Gastrocnemius medialis (tissue), 4 donors: ENCODE results near the gene PRDM15. TPM values are rescaled to one million over a fixed set of nuclear protein-coding genes. Genes with fewer than 3 reads are reported as not detected.

Source experiments
- ATAC-seq, 2 donors: fragments of 150-250 bp; one replicate each; pipeline ENCODE4 v1.9.1; 2016
- DNase-seq, 2 donors: peaks; one replicate each; pipeline ENCODE4 v3.0.0-alpha.2; 2019
- H3K27ac ChIP-seq, 4 donors: fragments of 200-600 bp; sonication (generic); 1 replicate in 1 of 4; 2 replicates in 3 of 4; pipeline ENCODE4 v1.5.1; 2016 to 2018; ENCODE audit warnings: mild to moderate bottlenecking in 2 of 4, moderate library complexity in 1 of 4
- H3K27me3 ChIP-seq, 3 donors: fragments of 200-600 bp; sonication (generic) in 2 of 3; 1 replicate in 1 of 3; 2 replicates in 2 of 3; pipeline versions ENCODE4 v1.5.1 to v1.6.0; 2016 to 2019; ENCODE audit warnings: mild to moderate bottlenecking in 1 of 3, moderate library complexity in 1 of 3
- H3K36me3 ChIP-seq, 2 donors: fragments of 200-600 bp; sonication (generic) in 1 of 2; one replicate each; pipeline ENCODE4 v1.5.1; 2017 to 2018
- H3K4me1 ChIP-seq, 2 donors: fragments of 200-600 bp; sonication (generic) in 1 of 2; one replicate each; pipeline ENCODE4 v1.5.1; 2016 to 2017; ENCODE audit warnings: mild to moderate bottlenecking in 2 of 2
- H3K4me3 ChIP-seq, 4 donors: fragments of 200-600 bp; sonication (generic) in 3 of 4; 1 replicate in 1 of 4; 2 replicates in 3 of 4; pipeline ENCODE4 v1.5.1; 2016 to 2019; ENCODE audit warnings: mild to moderate bottlenecking in 2 of 4
- H3K9me3 ChIP-seq, 3 donors: fragments of 200-600 bp; sonication (generic) in 2 of 3; 1 replicate in 1 of 3; 2 replicates in 2 of 3; pipeline ENCODE4 v1.5.1; 2016 to 2019
- POLR2A ChIP-seq, 2 donors: fragments of 450-650 bp; IDR thresholded peaks; one replicate each; pipeline ENCODE4 v1.6.1; 2017; ENCODE audit warnings: antibody characterized with exemption in 2 of 2, mild to moderate bottlenecking in 2 of 2, moderate library complexity in 2 of 2
- in situ Hi-C, 4 donors: fragments of 200-750 bp; cut with MboI; loops; one replicate each; pipeline versions ENCODE4 v1.15.0 to v1.8.0; 2017; ENCODE audit warnings: low sequenced_read_pairs in 4 of 4
- intact Hi-C: fragments of 100-400 bp; cut with DNase I; formaldehyde crosslinking; loops from one replicate; pipeline ENCODE4 v1.15.1; 2023; ENCODE audit warnings: low total_unique reads
- total RNA-seq, 4 donors: library from RNA; depleted of rRNA; stranded (reverse); fragments of >200 nt; gene quantifications; one replicate each; pipeline versions ENCODE4 v1.1.0 to v1.2.3, GENCODE V29; 2016
- TF ChIP-seq, protein P1 (sequence below), 5 experiments: fragments of 450-650 bp in 3 of 5; fragments of 200-600 bp in 2 of 5; sonication (generic) in 2 of 5; IDR thresholded peaks in 4 of 5; conservative IDR thresholded peaks in 1 of 5; 1 replicate in 4 of 5; 2 replicates in 1 of 5; pipeline ENCODE4 v1.5.1; 2016 to 2019; ENCODE audit warnings: antibody characterized with exemption in 5 of 5, mild to moderate bottlenecking in 3 of 5, moderate library complexity in 3 of 5

PRDM15 gene
- total RNA-seq, 4 donors from 2014 or later = 4.4 to 13.6 (median 5.4) TPM

GRCh38 chr21:41898998-41899397 is 19.9 kb upstream of the PRDM15 start:
- H3K27ac ChIP-seq = no peak overlapping the region
- TF ChIP-seq, protein P1, sequence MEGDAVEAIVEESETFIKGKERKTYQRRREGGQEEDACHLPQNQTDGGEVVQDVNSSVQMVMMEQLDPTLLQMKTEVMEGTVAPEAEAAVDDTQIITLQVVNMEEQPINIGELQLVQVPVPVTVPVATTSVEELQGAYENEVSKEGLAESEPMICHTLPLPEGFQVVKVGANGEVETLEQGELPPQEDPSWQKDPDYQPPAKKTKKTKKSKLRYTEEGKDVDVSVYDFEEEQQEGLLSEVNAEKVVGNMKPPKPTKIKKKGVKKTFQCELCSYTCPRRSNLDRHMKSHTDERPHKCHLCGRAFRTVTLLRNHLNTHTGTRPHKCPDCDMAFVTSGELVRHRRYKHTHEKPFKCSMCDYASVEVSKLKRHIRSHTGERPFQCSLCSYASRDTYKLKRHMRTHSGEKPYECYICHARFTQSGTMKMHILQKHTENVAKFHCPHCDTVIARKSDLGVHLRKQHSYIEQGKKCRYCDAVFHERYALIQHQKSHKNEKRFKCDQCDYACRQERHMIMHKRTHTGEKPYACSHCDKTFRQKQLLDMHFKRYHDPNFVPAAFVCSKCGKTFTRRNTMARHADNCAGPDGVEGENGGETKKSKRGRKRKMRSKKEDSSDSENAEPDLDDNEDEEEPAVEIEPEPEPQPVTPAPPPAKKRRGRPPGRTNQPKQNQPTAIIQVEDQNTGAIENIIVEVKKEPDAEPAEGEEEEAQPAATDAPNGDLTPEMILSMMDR (IDR thresholded peaks at IDR 0.05 in 4 of 5, conservative IDR thresholded peaks at IDR 0.05 in 1 of 5) = no peak
- TF ChIP-seq POLR2A (IDR thresholded peaks at IDR 0.05) = no peak
- intact Hi-C loops = no loop called here
- H3K4me1 ChIP-seq = no peaks in the 10 kb centered on the region
- no peak overlapping the region for H3K4me3 ChIP-seq
- H3K9me3 ChIP-seq = no peaks in the 10 kb centered on the region
- DNase-seq (no peak), ATAC-seq (no peak)
- in situ Hi-C loops = no loop called here
- no peaks in the 10 kb centered on the region for H3K27me3 ChIP-seq
- H3K36me3 ChIP-seq = peaks cover 0 to 4% of the 10 kb centered on the region in 2 donors

- in situ Hi-C loops (no loop called here), intact Hi-C loops (no loop called here)
- DNase-seq (no peak), ATAC-seq (no peak)
- Histone ChIP-seq H3K27ac (no peak overlapping the region), H3K36me3 (no peaks in the 10 kb centered on the region), H3K4me3 (no peak overlapping the region), H3K4me1 (no peaks in the 10 kb centered on the region), H3K27me3 (no peaks in the 10 kb centered on the region), H3K9me3 (no peaks in the 10 kb centered on the region)
- TF ChIP-seq, protein P1 (IDR thresholded peaks at IDR 0.05 in 4 of 5, conservative IDR thresholded peaks at IDR 0.05 in 1 of 5) = no peak
- no peak for TF ChIP-seq POLR2A (IDR thresholded peaks at IDR 0.05)
These were observed 18.6 kb upstream of the PRDM15 start for GRCh38 chr21:41897700-41898099.

- Histone ChIP-seq H3K27ac (no peak overlapping the region), H3K9me3 (no peaks in the 10 kb centered on the region), H3K36me3 (no peaks in the 10 kb centered on the region), H3K4me3 (no peak overlapping the region), H3K4me1 (no peaks in the 10 kb centered on the region), H3K27me3 (no peaks in the 10 kb centered on the region)
- ATAC-seq (no peak), DNase-seq (no peak)
- intact Hi-C loops (no loop called here), in situ Hi-C loops (no loop called here)
- TF ChIP-seq, protein P1 (IDR thresholded peaks at IDR 0.05 in 4 of 5, conservative IDR thresholded peaks at IDR 0.05 in 1 of 5) = no peak
- no peak for TF ChIP-seq POLR2A (IDR thresholded peaks at IDR 0.05)
These were observed 18.0 kb upstream of the PRDM15 start for GRCh38 chr21:41897047-41897669.

GRCh38 chr21:41895643-41896493 is 16.7 kb upstream of the PRDM15 start:
- Histone ChIP-seq H3K36me3 (no peaks in the 10 kb centered on the region), H3K9me3 (no peaks in the 10 kb centered on the region), H3K4me3 (no peak overlapping the region), H3K27ac (no peak overlapping the region), H3K27me3 (no peaks in the 10 kb centered on the region), H3K4me1 (no peaks in the 10 kb centered on the region)
- DNase-seq = no peak
- in situ Hi-C loops (no loop called here), intact Hi-C loops (no loop called here)
- no peak for ATAC-seq
- TF ChIP-seq, protein P1 (IDR thresholded peaks at IDR 0.05 in 4 of 5, conservative IDR thresholded peaks at IDR 0.05 in 1 of 5) = no peak
- no peak for TF ChIP-seq POLR2A (IDR thresholded peaks at IDR 0.05)
